ENCODE measurements around the gene TDRD7.

DNA sequence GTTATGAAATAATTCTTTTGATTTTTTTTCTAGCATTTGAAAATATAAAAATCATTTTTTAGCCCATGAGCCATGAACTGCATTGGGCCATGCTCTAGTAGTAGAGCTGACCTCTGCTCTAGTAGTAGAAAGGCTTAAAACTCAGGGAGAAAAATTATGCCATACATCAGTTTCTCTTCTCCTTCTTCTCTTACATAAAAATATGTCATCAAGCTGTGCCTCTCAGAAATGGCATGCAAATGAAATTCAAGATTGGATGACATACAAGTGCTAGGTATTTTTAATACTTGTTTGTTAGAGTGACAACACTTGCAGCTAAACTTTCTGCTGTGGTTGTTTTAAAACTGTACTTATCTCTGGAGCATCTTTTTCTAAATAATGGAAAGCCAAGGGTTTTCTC is 47.4 kb downstream of the TDRD7 start:
- TF ChIP-seq ATF1 (CRISPR knock-in tag; IDR thresholded peaks at IDR 0.05), result no peak
- no peak for TF ChIP-seq ATF1 (tag; IDR thresholded peaks at IDR 0.05)
- TF ChIP-seq, protein P1, sequence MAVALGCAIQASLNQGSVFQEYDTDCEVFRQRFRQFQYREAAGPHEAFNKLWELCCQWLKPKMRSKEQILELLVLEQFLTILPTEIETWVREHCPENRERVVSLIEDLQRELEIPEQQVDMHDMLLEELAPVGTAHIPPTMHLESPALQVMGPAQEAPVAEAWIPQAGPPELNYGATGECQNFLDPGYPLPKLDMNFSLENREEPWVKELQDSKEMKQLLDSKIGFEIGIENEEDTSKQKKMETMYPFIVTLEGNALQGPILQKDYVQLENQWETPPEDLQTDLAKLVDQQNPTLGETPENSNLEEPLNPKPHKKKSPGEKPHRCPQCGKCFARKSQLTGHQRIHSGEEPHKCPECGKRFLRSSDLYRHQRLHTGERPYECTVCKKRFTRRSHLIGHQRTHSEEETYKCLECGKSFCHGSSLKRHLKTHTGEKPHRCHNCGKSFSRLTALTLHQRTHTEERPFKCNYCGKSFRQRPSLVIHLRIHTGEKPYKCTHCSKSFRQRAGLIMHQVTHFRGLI (CRISPR knock-in tag; IDR thresholded peaks at IDR 0.05), result no peak
- TF ChIP-seq PHF20 (IDR thresholded peaks at IDR 0.05; ENCODE audit: partially characterized antibody), result no peak
- TF ChIP-seq, protein P2, sequence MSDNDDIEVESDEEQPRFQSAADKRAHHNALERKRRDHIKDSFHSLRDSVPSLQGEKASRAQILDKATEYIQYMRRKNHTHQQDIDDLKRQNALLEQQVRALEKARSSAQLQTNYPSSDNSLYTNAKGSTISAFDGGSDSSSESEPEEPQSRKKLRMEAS (CRISPR knock-in tag; IDR thresholded peaks at IDR 0.05), result no peak
- TF ChIP-seq NFYB (IDR thresholded peaks at IDR 0.05; ENCODE audit: extremely low read depth, insufficient read length), result no peak
- no peak for TF ChIP-seq CHD2 (IDR thresholded peaks at IDR 0.05; ENCODE audit: low read depth, low read length)
- TF ChIP-seq, protein P3, sequence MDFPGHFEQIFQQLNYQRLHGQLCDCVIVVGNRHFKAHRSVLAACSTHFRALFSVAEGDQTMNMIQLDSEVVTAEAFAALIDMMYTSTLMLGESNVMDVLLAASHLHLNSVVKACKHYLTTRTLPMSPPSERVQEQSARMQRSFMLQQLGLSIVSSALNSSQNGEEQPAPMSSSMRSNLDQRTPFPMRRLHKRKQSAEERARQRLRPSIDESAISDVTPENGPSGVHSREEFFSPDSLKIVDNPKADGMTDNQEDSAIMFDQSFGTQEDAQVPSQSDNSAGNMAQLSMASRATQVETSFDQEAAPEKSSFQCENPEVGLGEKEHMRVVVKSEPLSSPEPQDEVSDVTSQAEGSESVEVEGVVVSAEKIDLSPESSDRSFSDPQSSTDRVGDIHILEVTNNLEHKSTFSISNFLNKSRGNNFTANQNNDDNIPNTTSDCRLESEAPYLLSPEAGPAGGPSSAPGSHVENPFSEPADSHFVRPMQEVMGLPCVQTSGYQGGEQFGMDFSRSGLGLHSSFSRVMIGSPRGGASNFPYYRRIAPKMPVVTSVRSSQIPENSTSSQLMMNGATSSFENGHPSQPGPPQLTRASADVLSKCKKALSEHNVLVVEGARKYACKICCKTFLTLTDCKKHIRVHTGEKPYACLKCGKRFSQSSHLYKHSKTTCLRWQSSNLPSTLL (IDR thresholded peaks at IDR 0.05), result no peak
- TF ChIP-seq MCM7 (IDR thresholded peaks at IDR 0.05), result no peak
- TF ChIP-seq, protein P4, sequence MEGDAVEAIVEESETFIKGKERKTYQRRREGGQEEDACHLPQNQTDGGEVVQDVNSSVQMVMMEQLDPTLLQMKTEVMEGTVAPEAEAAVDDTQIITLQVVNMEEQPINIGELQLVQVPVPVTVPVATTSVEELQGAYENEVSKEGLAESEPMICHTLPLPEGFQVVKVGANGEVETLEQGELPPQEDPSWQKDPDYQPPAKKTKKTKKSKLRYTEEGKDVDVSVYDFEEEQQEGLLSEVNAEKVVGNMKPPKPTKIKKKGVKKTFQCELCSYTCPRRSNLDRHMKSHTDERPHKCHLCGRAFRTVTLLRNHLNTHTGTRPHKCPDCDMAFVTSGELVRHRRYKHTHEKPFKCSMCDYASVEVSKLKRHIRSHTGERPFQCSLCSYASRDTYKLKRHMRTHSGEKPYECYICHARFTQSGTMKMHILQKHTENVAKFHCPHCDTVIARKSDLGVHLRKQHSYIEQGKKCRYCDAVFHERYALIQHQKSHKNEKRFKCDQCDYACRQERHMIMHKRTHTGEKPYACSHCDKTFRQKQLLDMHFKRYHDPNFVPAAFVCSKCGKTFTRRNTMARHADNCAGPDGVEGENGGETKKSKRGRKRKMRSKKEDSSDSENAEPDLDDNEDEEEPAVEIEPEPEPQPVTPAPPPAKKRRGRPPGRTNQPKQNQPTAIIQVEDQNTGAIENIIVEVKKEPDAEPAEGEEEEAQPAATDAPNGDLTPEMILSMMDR (IDR thresholded peaks at IDR 0.05 in 2 of 3, conservative IDR thresholded peaks at IDR 0.05 in 1 of 3; ENCODE audit: insufficient read depth in 2 of 3, low read depth in 1 of 3, low read length in 3 of 3), result no peak
- TF ChIP-seq ZNF311 (CRISPR knock-in tag; IDR thresholded peaks at IDR 0.05), result no peak
- no peak for TF ChIP-seq EZH2 (IDR thresholded peaks at IDR 0.05; ENCODE audit: borderline replicate concordance, low read depth, low read length)

Measured in K562 (cell line).